Measurements from ENCODE around the gene MTFP1.

The MTFP1 gene

GRCh38 chr22:30433773-30434172 lies 8.2 kb downstream of the MTFP1 start:
- TF ChIP-seq FOXP2 (optimal IDR thresholded peaks at IDR 0.05; ENCODE audit: borderline replicate concordance, extremely low read depth, extremely low read length, insufficient read depth), result no peak
- TF ChIP-seq REST (IDR thresholded peaks at IDR 0.05; ENCODE audit: insufficient read depth in 1 of 2, low read depth in 2 of 2, low read length in 2 of 2), result no peak
- no peak for TF ChIP-seq SIN3A (IDR thresholded peaks at IDR 0.05; ENCODE audit: borderline replicate concordance, insufficient read depth, low read length)
- TF ChIP-seq TAF1 (IDR thresholded peaks at IDR 0.05; ENCODE audit: borderline replicate concordance, insufficient read depth, low read length), result no peak
- TF ChIP-seq POLR2AphosphoS5 (IDR thresholded peaks at IDR 0.05; ENCODE audit: low read depth, low read length), result no peak

- TF ChIP-seq SIN3A (IDR thresholded peaks at IDR 0.05; ENCODE audit: borderline replicate concordance, insufficient read depth, low read length) (no peak), POLR2AphosphoS5 (IDR thresholded peaks at IDR 0.05; ENCODE audit: low read depth, low read length) (no peak), REST (IDR thresholded peaks at IDR 0.05; ENCODE audit: insufficient read depth in 1 of 2, low read depth in 2 of 2, low read length in 2 of 2) (no peak), FOXP2 (optimal IDR thresholded peaks at IDR 0.05; ENCODE audit: borderline replicate concordance, extremely low read depth, extremely low read length, insufficient read depth) (no peak), TAF1 (IDR thresholded peaks at IDR 0.05; ENCODE audit: borderline replicate concordance, insufficient read depth, low read length) (no peak)
Observed at GRCh38 chr22:30434843-30435242, 9.3 kb downstream of the MTFP1 start.

GRCh38 chr22:30435674-30436126 lies 10.1 kb downstream of the MTFP1 start:
- TF ChIP-seq SIN3A (IDR thresholded peaks at IDR 0.05; ENCODE audit: borderline replicate concordance, insufficient read depth, low read length), result no peak
- TF ChIP-seq REST (IDR thresholded peaks at IDR 0.05; ENCODE audit: insufficient read depth in 1 of 2, low read depth in 2 of 2, low read length in 2 of 2), result no peak
- TF ChIP-seq TAF1 (IDR thresholded peaks at IDR 0.05; ENCODE audit: borderline replicate concordance, insufficient read depth, low read length), result 0 out of 2 replicates have a peak, but pooled peaks have one; percentile 16
- peak; percentile 44; the same call in 1 of the 2 replicates for TF ChIP-seq POLR2AphosphoS5 (IDR thresholded peaks at IDR 0.05; ENCODE audit: low read depth, low read length)
- TF ChIP-seq FOXP2 (optimal IDR thresholded peaks at IDR 0.05; ENCODE audit: borderline replicate concordance, extremely low read depth, extremely low read length, insufficient read depth), result peak; percentile 75

- TF ChIP-seq FOXP2 (optimal IDR thresholded peaks at IDR 0.05; ENCODE audit: borderline replicate concordance, extremely low read depth, extremely low read length, insufficient read depth), result no peak
- TF ChIP-seq TAF1 (IDR thresholded peaks at IDR 0.05; ENCODE audit: borderline replicate concordance, insufficient read depth, low read length), result no peak
- no peak for TF ChIP-seq SIN3A (IDR thresholded peaks at IDR 0.05; ENCODE audit: borderline replicate concordance, insufficient read depth, low read length)
- TF ChIP-seq REST (IDR thresholded peaks at IDR 0.05; ENCODE audit: insufficient read depth in 1 of 2, low read depth in 2 of 2, low read length in 2 of 2), result no peak
- TF ChIP-seq POLR2AphosphoS5 (IDR thresholded peaks at IDR 0.05; ENCODE audit: low read depth, low read length), result no peak
Observed at GRCh38 chr22:30436196-30436595, 10.6 kb downstream of the MTFP1 start.

- TF ChIP-seq FOXP2 (optimal IDR thresholded peaks at IDR 0.05; ENCODE audit: borderline replicate concordance, extremely low read depth, extremely low read length, insufficient read depth) (no peak), TAF1 (IDR thresholded peaks at IDR 0.05; ENCODE audit: borderline replicate concordance, insufficient read depth, low read length) (no peak), SIN3A (IDR thresholded peaks at IDR 0.05; ENCODE audit: borderline replicate concordance, insufficient read depth, low read length) (no peak)
Observed at GRCh38 chr22:30438559-30438958, 13.0 kb downstream of the MTFP1 start.

All from PFSK-1 (cell line).